IPS-18a (cell line): ENCODE results near the gene CYTL1.
"Not testable (repeated sequence)": the region's sequence is repeated elsewhere in the genome, so short reads cannot be mapped to it uniquely, and the experiment has no call there.

Experiments used
- H3K27ac ChIP-seq: one replicate; pipeline ENCODE4 v1.5.1; 2013; ENCODE audit warnings: low read length
- H3K27me3 ChIP-seq: one replicate; pipeline ENCODE4 v1.6.1; 2013; ENCODE audit warnings: mild to moderate bottlenecking, low read length; ENCODE audit not compliant: control insufficient read depth, insufficient read depth
- H3K36me3 ChIP-seq: one replicate; pipeline ENCODE4 v1.6.1; 2013; ENCODE audit warnings: low read depth, low read length; ENCODE audit not compliant: control insufficient read depth
- H3K4me1 ChIP-seq: one replicate; pipeline ENCODE4 v1.6.1; 2013; ENCODE audit warnings: low read depth, low read length; ENCODE audit not compliant: control insufficient read depth
- H3K4me3 ChIP-seq: one replicate; pipeline ENCODE4 v1.5.1; 2013; ENCODE audit warnings: low read length
- H3K9ac ChIP-seq: one replicate; pipeline ENCODE4 v1.6.1; 2013; ENCODE audit warnings: mild to moderate bottlenecking, low read length, moderate library complexity
- H3K9me3 ChIP-seq: one replicate; pipeline ENCODE4 v1.6.1; 2013; ENCODE audit warnings: low read depth, low read length; ENCODE audit not compliant: control insufficient read depth

Gene CYTL1

DNA sequence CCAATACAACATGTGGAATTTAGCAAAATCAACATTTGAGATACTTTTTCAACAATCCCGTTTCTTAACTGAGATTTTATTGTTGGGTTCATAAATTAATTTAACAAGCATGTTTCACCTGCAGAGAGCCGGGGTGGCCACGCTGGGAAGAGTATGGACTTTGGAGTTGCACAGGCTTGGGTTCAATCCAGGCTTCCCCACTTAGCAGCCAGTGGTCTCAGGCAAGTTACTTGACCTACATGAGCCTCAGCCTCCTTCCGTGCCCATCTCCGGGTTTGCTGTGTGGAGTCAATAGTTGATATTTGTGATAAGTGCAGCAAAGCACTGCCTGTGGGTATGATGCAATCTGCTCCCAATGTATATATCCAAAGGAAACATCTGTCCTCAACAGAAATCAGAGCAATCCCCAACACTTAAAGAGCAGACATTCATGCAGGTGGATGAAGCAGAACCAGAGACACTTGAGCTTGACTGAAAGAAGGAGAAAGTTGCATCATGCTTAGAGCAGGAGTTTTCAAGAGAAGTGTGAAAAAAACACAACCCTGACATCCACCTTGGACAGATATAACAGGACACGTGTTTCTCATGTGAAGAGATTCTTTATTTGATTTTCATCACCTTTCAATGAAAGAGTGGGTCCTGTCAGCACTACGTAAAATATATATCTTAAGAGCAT is 5.1 kb downstream of the CYTL1 start:
- no peaks in the 10 kb centered on the region for H3K27me3 ChIP-seq
- H3K27ac ChIP-seq: no peak overlapping the region
- H3K4me1 ChIP-seq: peaks cover 6% of the 10 kb centered on the region
- H3K9me3 ChIP-seq: no peaks in the 10 kb centered on the region
- no peaks in the 10 kb centered on the region for H3K36me3 ChIP-seq
- H3K9ac ChIP-seq: no peak overlapping the region
- no peak overlapping the region for H3K4me3 ChIP-seq

DNA sequence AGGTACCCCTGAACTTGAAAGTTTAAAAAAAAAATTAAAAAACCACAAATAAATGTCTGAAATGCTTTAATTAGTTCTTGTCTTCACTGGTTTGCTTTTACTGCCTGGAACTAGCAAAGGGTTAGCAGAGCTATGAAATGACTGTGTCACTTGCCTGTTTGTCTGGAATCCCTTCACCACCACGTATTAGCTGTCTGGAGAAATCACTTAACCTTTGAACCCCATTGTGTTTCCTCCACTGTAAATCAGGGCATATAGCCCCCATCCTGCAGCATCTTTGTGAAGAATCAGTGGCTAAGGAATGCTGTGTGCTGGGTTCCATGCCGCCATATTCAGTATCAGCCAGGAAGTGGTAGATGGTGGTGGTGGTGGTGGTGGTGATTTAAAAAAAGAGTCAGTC is 6.3 kb downstream of the CYTL1 start:
- no peak overlapping the region for H3K9ac ChIP-seq
- no peaks in the 10 kb centered on the region for H3K27me3 ChIP-seq
- H3K4me3 ChIP-seq: no peak overlapping the region
- H3K36me3 ChIP-seq: no peaks in the 10 kb centered on the region
- no peak overlapping the region for H3K27ac ChIP-seq
- no peaks in the 10 kb centered on the region for H3K4me1 ChIP-seq
- no peaks in the 10 kb centered on the region for H3K9me3 ChIP-seq

DNA sequence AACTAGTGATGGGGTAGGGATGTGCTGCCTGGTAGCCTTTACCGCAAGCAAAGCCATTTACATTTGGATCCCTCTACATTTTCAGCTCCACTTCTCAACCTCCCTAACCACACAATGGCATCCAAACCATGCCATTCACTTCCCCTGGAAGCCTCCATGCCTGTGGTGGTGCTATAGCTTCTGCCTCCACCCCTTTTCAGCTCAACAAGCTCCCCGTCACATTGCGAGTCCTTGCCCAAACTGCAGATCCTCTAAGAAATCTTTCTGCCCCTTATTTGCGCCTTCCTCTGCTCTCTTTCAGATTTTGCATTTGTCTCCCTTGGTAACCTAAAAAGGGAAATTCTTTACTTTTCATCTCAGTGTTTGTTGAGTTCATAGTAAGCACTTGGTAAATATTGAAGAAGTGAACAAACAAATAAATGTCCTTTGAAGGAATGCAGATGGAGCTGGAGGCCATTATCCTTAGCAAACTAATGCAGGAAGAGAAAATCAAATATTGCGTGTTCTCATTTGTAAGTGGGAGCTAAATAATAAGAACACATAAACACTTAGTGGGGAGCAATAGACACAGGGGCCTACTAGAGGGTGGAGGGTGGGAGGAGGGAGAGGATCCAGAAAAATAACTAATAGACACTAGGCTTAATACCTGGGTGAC is 6.9 kb downstream of the CYTL1 start:
- H3K9ac ChIP-seq: no peak overlapping the region

DNA sequence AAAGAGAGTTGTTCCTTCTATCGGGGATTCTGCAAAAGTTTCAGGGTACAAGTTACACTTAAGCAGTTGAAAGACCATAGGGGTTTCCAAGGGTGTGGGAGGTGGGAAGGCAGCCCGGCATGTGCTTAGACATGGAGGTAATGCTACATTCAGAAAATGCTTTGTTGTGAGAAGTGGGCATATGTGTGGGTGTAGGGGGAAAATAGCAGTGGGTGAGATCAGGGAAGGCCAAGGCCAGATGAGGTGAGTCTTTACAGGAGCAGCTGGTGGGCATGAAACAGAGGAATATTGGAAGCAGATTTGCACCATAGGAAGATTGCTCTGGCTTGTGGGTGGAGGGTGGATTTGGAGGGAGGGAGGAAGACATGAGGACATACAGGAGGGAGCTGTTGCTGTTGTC is 8.3 kb downstream of the CYTL1 start:
- H3K4me3 ChIP-seq: no peak overlapping the region
- H3K9ac ChIP-seq: no peak overlapping the region
- H3K27me3 ChIP-seq: no peaks in the 10 kb centered on the region
- H3K4me1 ChIP-seq: no peaks in the 10 kb centered on the region
- no peak overlapping the region for H3K27ac ChIP-seq
- H3K9me3 ChIP-seq: no peaks in the 10 kb centered on the region
- no peaks in the 10 kb centered on the region for H3K36me3 ChIP-seq

More for the DNA sequence above, 6.9 kb downstream of the CYTL1 start:
- H3K9me3 ChIP-seq: no peaks in the 10 kb centered on the region
- H3K27me3 ChIP-seq: no peaks in the 10 kb centered on the region
- H3K36me3 ChIP-seq: no peaks in the 10 kb centered on the region
- no peak overlapping the region for H3K27ac ChIP-seq
- H3K4me1 ChIP-seq: no peaks in the 10 kb centered on the region
- H3K4me3 ChIP-seq: no peak overlapping the region

DNA sequence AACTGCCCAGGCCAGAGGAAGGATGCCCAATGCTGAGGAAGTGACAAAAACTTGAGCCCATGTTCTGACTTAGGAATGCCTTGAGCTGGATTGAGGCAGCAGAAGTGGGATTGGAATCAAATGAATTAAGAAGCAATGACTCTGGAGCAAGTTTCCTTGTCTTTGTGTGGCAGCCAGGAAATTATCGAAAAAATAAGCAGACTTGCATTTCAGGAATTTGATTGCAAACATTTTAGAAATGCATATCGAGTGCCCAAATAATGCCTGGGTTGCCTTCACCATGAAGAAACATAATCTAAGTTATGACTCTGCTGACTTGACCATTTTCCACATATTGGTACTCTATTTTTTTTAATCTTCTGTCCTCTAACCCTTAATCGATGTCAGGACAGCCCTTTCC is 9.5 kb downstream of the CYTL1 start:
- Histone ChIP-seq H3K36me3 (no peaks in the 10 kb centered on the region), H3K27me3 (no peaks in the 10 kb centered on the region), H3K27ac (no peak overlapping the region), H3K4me1 (no peaks in the 10 kb centered on the region), H3K9me3 (no peaks in the 10 kb centered on the region), H3K9ac (no peak overlapping the region), H3K4me3 (no peak overlapping the region)

DNA sequence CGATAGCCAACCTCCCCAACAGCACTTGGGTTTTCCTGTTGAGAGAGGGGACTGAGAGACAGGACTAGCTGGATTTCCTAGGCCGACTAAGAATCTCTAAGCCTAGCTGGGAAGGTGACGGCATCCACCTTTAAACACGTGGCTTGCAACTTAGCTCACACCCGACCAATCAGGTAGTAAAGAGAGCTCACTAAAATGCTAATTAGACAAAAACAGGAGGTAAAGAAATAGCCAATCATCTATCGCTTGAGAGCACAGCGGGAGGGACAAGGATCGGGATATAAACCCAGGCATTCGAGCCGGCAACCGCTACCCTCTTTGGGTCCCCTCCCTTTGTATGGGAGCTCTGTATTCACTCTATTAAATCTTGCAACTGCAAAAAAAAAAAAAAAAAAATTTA is 12.3 kb downstream of the CYTL1 start:
- not testable (repeated sequence) for H3K4me3 ChIP-seq, H3K27ac ChIP-seq, H3K9ac ChIP-seq, H3K9me3 ChIP-seq, H3K27me3 ChIP-seq, H3K36me3 ChIP-seq, H3K4me1 ChIP-seq

DNA sequence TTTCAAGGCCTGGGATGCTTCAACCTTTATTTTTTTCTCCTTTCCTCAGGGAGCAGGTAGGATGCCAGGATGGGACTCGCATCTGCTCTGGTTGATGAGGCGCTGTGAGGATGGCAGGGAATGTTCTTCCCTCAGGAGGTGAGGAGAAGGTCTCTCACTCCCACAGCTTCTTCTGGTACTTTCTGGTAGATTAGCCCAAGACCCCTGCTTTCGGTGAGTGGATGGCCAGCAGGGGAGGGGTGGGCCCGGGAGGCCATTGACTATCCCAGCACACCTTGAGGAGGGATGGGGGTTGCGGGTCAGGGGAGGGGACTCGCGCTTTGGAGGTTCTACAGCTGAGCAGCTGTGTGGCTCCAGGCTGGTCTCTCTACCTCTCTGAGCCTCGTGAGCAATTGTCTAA is 14.8 kb downstream of the CYTL1 start:
- Histone ChIP-seq H3K9me3 (no peaks in the 10 kb centered on the region), H3K36me3 (no peaks in the 10 kb centered on the region), H3K27ac (no peak overlapping the region), H3K4me1 (no peaks in the 10 kb centered on the region), H3K4me3 (no peak overlapping the region), H3K9ac (no peak overlapping the region), H3K27me3 (no peaks in the 10 kb centered on the region)

- Histone ChIP-seq H3K4me1 (no peaks in the 10 kb centered on the region), H3K36me3 (no peaks in the 10 kb centered on the region), H3K9ac (no peak overlapping the region), H3K27me3 (no peaks in the 10 kb centered on the region), H3K27ac (no peak overlapping the region), H3K9me3 (no peaks in the 10 kb centered on the region), H3K4me3 (no peak overlapping the region)
Observed at GRCh38 chr4:5003918-5004317, 15.3 kb downstream of the CYTL1 start.

DNA sequence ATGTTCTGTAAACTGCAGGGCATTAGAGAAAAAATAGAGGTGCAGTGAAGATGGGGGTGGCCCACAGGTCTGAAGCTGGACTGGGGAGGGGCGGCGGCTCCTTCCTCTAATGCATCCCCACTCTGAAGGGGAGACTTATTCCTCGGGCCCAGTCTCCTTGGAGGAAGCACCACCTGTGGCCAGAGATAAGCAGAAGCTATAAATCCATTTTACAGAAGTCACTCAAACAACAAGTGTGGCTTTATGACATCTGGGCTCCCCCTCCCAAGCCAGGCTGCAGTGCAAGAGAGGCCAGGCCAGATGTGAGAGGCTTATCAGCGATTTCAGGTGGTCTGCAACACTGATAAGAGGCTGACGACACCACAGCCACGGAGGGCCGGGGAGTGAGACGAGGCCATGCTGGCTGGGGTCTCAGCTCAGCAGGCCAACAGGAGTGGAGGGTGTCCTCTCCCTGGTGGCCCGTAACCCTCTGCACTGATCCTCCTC is 15.8 kb downstream of the CYTL1 start:
- Histone ChIP-seq H3K9me3 (no peaks in the 10 kb centered on the region), H3K27me3 (no peaks in the 10 kb centered on the region), H3K4me1 (no peaks in the 10 kb centered on the region), H3K4me3 (no peak overlapping the region), H3K27ac (no peak overlapping the region), H3K9ac (no peak overlapping the region), H3K36me3 (no peaks in the 10 kb centered on the region)

DNA sequence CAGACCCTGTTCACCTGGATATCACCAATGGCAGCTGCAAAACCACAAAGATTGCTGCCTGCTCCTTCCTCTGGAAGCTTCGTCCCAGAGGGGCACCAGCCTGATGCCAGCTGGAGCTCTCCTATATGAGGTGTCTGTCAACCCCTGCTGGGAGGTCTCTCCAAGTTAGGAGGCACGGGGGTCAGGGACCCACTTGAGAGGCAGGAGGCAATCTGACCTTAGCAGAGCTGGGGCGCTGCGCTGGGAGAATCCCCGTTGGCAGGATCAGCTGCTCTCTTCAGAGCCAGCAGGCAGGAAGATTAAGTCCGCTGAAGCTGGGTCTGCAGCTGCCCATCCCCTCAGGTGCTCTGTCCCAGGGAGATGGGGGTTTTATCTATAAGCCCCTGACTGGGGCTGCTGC is 17.6 kb downstream of the CYTL1 start:
- not testable (repeated sequence) for H3K36me3 ChIP-seq, H3K9ac ChIP-seq, H3K27me3 ChIP-seq, H3K4me1 ChIP-seq, H3K4me3 ChIP-seq, H3K27ac ChIP-seq, H3K9me3 ChIP-seq

DNA sequence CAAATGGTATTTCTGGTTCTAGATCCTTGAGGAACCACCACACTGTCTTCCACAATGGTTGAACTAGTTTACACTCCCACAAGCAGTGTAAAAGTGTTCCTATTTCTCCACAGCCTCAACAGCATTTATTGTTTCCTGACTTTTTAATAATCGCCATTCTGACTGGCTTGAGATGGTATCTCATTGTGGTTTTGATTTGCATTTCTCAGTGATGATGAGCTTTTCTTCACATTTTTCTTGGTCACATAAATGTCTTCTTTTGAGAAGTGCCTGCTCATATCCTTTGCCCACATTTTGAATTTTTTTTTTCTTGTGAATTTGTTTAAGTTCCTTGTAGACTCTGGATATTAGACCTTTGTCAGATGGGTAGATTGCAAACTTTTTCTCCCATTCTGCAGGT is 22.3 kb downstream of the CYTL1 start:
- not testable (repeated sequence) for H3K9me3 ChIP-seq, H3K9ac ChIP-seq, H3K36me3 ChIP-seq, H3K27me3 ChIP-seq, H3K4me3 ChIP-seq, H3K4me1 ChIP-seq, H3K27ac ChIP-seq

GRCh38 chr4:4995908-4996265 is 23.4 kb downstream of the CYTL1 start:
- Histone ChIP-seq H3K9ac (no peak overlapping the region), H3K4me3 (no peak overlapping the region), H3K9me3 (no peaks in the 10 kb centered on the region), H3K27ac (no peak overlapping the region), H3K36me3 (no peaks in the 10 kb centered on the region), H3K27me3 (no peaks in the 10 kb centered on the region), H3K4me1 (no peaks in the 10 kb centered on the region)
